C4-2B (cell line): Measurements from ENCODE around the gene RNU6-1.

Experiments used
- CTCF ChIP-seq: fragments of 450-650 bp; conservative IDR thresholded peaks from 2 replicates; pipeline ENCODE4 v1.5.1; 2017; ENCODE audit warnings: mild to moderate bottlenecking
- ZFX ChIP-seq: fragments of 450-650 bp; IDR thresholded peaks from 2 replicates; pipeline ENCODE4 v1.6.1; 2017

DNA sequence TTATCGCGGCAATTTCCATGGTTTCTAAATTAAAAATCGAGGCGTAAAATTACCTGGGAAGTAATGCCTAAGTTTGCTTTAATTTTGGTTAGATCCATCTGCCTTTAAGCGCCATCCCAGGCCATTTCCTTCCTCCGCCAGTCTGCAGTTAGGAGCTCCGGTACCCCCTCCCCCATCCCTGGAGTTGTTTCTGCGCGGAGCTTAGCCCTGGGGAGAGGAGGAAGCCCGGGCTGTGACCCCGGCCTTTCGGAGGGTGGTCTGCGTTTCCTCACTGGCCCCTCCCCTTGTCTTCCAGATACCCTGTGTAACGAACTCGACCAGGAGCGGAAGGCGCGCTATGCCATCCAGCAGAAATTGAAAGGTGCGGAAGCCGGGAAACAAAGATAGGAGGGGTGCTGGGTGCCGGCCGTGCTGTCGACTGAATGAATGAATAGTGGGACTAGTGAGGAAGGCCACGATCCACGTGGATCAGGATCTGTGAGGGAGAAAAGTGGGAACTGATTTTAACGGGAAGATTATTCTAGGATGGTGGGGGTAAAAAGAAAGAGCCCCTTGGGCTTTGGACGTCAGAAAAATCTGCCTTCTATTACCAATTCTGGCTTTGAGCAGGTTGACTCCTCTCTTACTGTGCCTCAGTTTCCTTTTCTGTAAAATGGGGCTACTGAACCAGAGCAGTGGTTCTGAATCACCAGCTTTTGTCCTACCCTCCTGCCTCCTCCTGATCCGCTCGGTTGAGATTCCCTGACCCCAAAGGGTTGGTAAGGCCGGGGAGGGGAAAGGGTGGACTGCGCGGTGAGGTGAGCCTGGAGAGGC, 6.7 kb downstream of the RNU6-1 start:
- no peak for TF ChIP-seq CTCF
- no peak for TF ChIP-seq ZFX
